GM12878 (cell line): Measurements from ENCODE around the gene TM7SF2. TPM values are rescaled to one million over a fixed set of nuclear protein-coding genes. Genes with fewer than 3 reads are reported as not detected.

Experiments used
- ATF7 ChIP-seq: fragments of 450-650 bp; IDR thresholded peaks from 2 replicates; pipeline ENCODE4 v1.6.1; 2016; ENCODE audit warnings: low read depth, mild to moderate bottlenecking
- BHLHE40 ChIP-seq, 2 experiments: fragments of 450-650 bp in 1 of 2; IDR thresholded peaks; 2 replicates each; pipeline ENCODE4 v1.6.1; 2011 to 2017; ENCODE audit warnings: low read depth in 2 of 2, borderline replicate concordance in 1 of 2, improper control_type of control experiment in 1 of 2, low read length in 1 of 2, mild to moderate bottlenecking in 1 of 2
- CBX3 ChIP-seq: fragments of 200-600 bp; sonication (generic); IDR thresholded peaks from 2 replicates; pipeline ENCODE4 v1.6.1; 2016; ENCODE audit warnings: low read depth, borderline replicate concordance
- CHD1 ChIP-seq: IDR thresholded peaks from 2 replicates; pipeline ENCODE4 v1.6.1; 2012; ENCODE audit warnings: low read depth, low read length, improper control_type of control experiment
- CHD2 ChIP-seq: IDR thresholded peaks from 2 replicates; pipeline ENCODE4 v1.6.1; 2011; ENCODE audit warnings: low read depth, low read length, improper control_type of control experiment, borderline replicate concordance
- CREM ChIP-seq: IDR thresholded peaks from 2 replicates; pipeline ENCODE4 v1.6.1; 2014; ENCODE audit warnings: antibody characterized with exemption, low read depth
- DPF2 ChIP-seq: fragments of 450-650 bp; IDR thresholded peaks from 2 replicates; pipeline ENCODE4 v1.6.1; 2017; ENCODE audit warnings: mild to moderate bottlenecking
- EZH2 ChIP-seq: IDR thresholded peaks from 2 replicates; pipeline ENCODE4 v1.6.1; 2012; ENCODE audit warnings: low read depth, mild to moderate bottlenecking, control low read depth, inconsistent platforms, low read length, borderline replicate concordance; ENCODE audit not compliant: control insufficient read depth
- FOS ChIP-seq: IDR thresholded peaks from 3 replicates; pipeline ENCODE4 v1.6.1; 2011; ENCODE audit warnings: borderline replicate concordance; ENCODE audit not compliant: insufficient read length; ENCODE audit errors: extremely low read depth
- FOXM1 ChIP-seq: IDR thresholded peaks from 2 replicates; pipeline ENCODE4 v1.6.1; 2012; ENCODE audit warnings: low read depth, mild to moderate bottlenecking, inconsistent platforms, low read length, moderate library complexity
- HCFC1 ChIP-seq: fragments of 150-350 bp; IDR thresholded peaks from 2 replicates; pipeline ENCODE4 v1.6.1; 2014; ENCODE audit warnings: low read length
- HDAC2 ChIP-seq: fragments of 200-600 bp; sonication (generic); IDR thresholded peaks from 2 replicates; pipeline ENCODE4 v1.6.1; 2017
- HSF1 ChIP-seq: fragments of 150-350 bp; IDR thresholded peaks from 2 replicates; pipeline ENCODE4 v1.6.1; 2014; ENCODE audit warnings: mild to moderate bottlenecking, low read depth, low read length
- IRF5 ChIP-seq: fragments of 450-650 bp; IDR thresholded peaks from 2 replicates; pipeline ENCODE4 v1.6.1; 2017; ENCODE audit warnings: borderline replicate concordance
- JUNB ChIP-seq: IDR thresholded peaks from 2 replicates; pipeline ENCODE4 v1.6.1; 2016; ENCODE audit warnings: antibody characterized with exemption, mild to moderate bottlenecking
- MXI1 ChIP-seq: fragments of 150-350 bp; IDR thresholded peaks from 2 replicates; pipeline ENCODE4 v1.6.1; 2011; ENCODE audit warnings: low read depth, mild to moderate bottlenecking, inconsistent platforms, low read length, improper control_type of control experiment
- NFIC ChIP-seq: IDR thresholded peaks from 2 replicates; pipeline ENCODE4 v1.6.1; 2012; ENCODE audit warnings: low read depth, mild to moderate bottlenecking, inconsistent platforms, low read length, moderate library complexity
- POLR2AphosphoS2 ChIP-seq: IDR thresholded peaks from 2 replicates; pipeline ENCODE4 v1.6.1; 2011; ENCODE audit warnings: low read depth, mild to moderate bottlenecking, low read length, improper control_type of control experiment, moderate library complexity
- POLR2AphosphoS5 ChIP-seq: IDR thresholded peaks from 2 replicates; pipeline ENCODE4 v1.6.1; 2011; ENCODE audit warnings: mild to moderate bottlenecking, low read length, inconsistent platforms
- SIN3A ChIP-seq: IDR thresholded peaks from 2 replicates; pipeline ENCODE4 v1.6.1; 2012; ENCODE audit warnings: low read depth, low read length, improper control_type of control experiment
- SIX5 ChIP-seq: IDR thresholded peaks from 2 replicates; pipeline ENCODE4 v1.6.1; 2011; ENCODE audit warnings: mild to moderate bottlenecking, low read depth, low read length, moderate library complexity; ENCODE audit not compliant: severe bottlenecking
- SPI1 ChIP-seq: IDR thresholded peaks from 2 replicates; pipeline ENCODE4 v1.6.1; 2011; ENCODE audit warnings: low read depth, mild to moderate bottlenecking, low read length, moderate library complexity, borderline replicate concordance; ENCODE audit not compliant: insufficient read depth
- ZBTB11 ChIP-seq: fragments of 450-650 bp; formaldehyde crosslinking; IDR thresholded peaks from 2 replicates; pipeline ENCODE4 v1.5.0; 2022; ENCODE audit warnings: mild to moderate bottlenecking, missing genetic modification characterization
- ZNF217 ChIP-seq: fragments of 450-650 bp; IDR thresholded peaks from 2 replicates; pipeline ENCODE4 v1.6.1; 2017; ENCODE audit warnings: antibody characterized with exemption, mild to moderate bottlenecking
- ZNF622 ChIP-seq: fragments of 450-650 bp; IDR thresholded peaks from 2 replicates; pipeline ENCODE4 v1.6.1; 2017; ENCODE audit warnings: mild to moderate bottlenecking, inconsistent platforms
- ZZZ3 ChIP-seq: IDR thresholded peaks from 2 replicates; pipeline ENCODE4 v1.6.1; 2011; ENCODE audit warnings: low read depth; ENCODE audit not compliant: control insufficient read depth, insufficient read length
- polyA plus RNA-seq, 11 experiments: library from polyadenylated mRNA; depleted of rRNA in 4 of 11; unstranded in 6 of 11; stranded (reverse) in 5 of 11; fragments of >200 nt; fragmentation: Nextera tagmentation in 4 of 11; fragmentation: Illumina TruSeq in 1 of 11; extraction: Ambion mirVana in 4 of 11; extraction: Trizol in 1 of 11; gene quantifications; 1 replicate in 1 of 11; 2 replicates in 10 of 11; pipeline versions ENCODE4 v1.2.1 to v1.2.3, GENCODE V29; 2011 to 2016; ENCODE audit warnings: inconsistent platforms in 2 of 11, missing spikeins in 2 of 11, low read depth in 1 of 11
- total RNA-seq, 4 experiments: library from RNA; depleted of rRNA in 3 of 4; stranded (reverse); fragments of >200 nt in 3 of 4; fragmentation: Illumina TruSeq in 1 of 4; extraction: Trizol in 1 of 4; gene quantifications; 2 replicates each; pipeline versions ENCODE4 v1.2.1 to v1.2.3, GENCODE V29; 2013 to 2021

Gene TM7SF2
- total and polyA plus RNA-seq, 10 of the 15 experiments (the other 5 are each of a cell fraction or from before 2014, with no cell fraction given): 0.52 to 57.7 (median 20.7) TPM

GRCh38 chr11:65095974-65096806 lies 15.5 kb upstream of the TM7SF2 start, which contains the start of gene VPS51 (continued):
- TF ChIP-seq ZNF217 (peak; percentile 67; the same call in 1 of the 2 replicates), SIN3A (peak; percentile 92), SIX5 (peak; percentile 94), FOXM1 (no peak), ZZZ3 (peak; percentile 94), HDAC2 (no peak), POLR2AphosphoS2 (peak; percentile 82), DPF2 (peak; percentile 78), EZH2 (no peak), JUNB (no peak; the same call in 1 of the 2 replicates), ZBTB11 (CRISPR knock-in tag) (peak; percentile 99), BHLHE40 (IDR thresholded peaks at IDR 0.05; ENCODE audit: borderline replicate concordance in 1 of 2, low read depth in 2 of 2, low read length in 1 of 2) (peak; percentile 32 to 71; a peak in 2 of 4 replicates), FOS (no peak), CHD2 (peak; percentile 64; the same call in 1 of the 2 replicates), POLR2AphosphoS5 (peak; percentile 98), HSF1 (peak; percentile 88), ATF7 (peak; percentile 58), CBX3 (no peak), MXI1 (peak; percentile 83), CHD1 (no peak), SPI1 (no peak), HCFC1 (peak; percentile 99), CREM (peak; percentile 91), IRF5 (0 out of 2 replicates have a peak, but pooled peaks have one; percentile 22), NFIC (peak; percentile 55; the same call in 1 of the 2 replicates), ZNF622 (no peak)
